GM19467 (cell line): Measurements from ENCODE around the gene KIZ.
A peak's percentile ranks its signal among the peaks of the same experiment; 100 is the strongest.
"Not testable (repeated sequence)": the region's sequence is repeated elsewhere in the genome, so short reads cannot be mapped to it uniquely, and the experiment has no call there.

ENCODE experiments used
- ATAC-seq: cut with Tn5 transposase; IDR thresholded peaks from one replicate; pipeline ENCODE4 v1.9.1; 2021; ENCODE audit warnings: mild to moderate bottlenecking, moderate library complexity; ENCODE audit not compliant: unreplicated experiment

Gene KIZ

DNA sequence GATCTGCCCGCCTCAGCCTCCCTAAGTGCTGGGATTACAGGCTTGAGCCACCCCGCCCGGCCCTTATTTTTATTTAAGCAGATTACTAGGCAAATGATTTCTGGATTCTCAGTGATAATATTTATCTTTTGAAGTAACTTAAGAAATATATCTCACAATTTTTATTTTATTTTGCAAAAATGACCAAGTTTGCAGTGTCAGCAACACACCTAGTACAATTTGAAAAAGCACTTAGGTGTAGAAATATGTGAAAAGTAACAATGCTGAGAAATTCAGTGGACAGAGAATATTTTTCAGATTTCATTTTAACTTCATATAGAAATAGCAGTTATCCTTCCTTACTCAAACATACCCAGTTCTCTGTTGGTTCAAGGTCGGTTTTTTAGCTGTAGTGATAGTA lies 98.3 kb downstream of the KIZ start:
- ATAC-seq, result no peak

DNA sequence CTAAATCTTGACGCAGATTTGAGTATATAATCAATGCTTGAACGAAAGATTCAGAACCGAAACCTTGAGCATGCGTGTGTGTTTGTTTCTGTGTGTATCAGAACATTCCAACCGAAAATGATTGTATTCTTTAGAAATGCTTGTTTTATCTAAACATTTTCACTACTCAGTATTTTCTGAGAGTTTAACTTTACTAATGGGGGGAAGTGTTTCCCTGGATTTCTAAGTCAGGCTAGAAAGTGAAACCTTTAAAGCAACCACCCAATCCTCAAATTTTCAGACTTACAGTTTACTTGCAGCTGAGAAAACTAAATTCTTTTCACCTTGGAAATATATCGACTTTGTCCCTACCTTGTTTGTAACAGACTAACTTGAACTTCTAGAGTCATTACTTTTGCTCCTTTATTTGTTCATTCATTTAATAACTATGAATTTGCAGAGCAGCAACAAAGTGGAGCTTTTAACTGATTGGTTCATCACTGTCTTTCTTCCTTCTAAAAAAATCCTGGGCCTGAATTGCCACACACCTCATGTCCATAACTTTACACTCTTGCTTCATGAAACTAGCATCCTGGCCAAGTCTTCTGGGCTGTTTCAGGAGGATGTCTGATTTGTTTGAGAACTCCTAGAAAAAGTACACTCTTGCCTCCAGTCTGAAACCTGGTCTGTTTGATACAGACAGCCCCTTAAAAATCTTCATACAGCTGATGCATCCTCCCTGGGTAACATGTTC lies 99.5 kb downstream of the KIZ start:
- ATAC-seq, result no peak

DNA sequence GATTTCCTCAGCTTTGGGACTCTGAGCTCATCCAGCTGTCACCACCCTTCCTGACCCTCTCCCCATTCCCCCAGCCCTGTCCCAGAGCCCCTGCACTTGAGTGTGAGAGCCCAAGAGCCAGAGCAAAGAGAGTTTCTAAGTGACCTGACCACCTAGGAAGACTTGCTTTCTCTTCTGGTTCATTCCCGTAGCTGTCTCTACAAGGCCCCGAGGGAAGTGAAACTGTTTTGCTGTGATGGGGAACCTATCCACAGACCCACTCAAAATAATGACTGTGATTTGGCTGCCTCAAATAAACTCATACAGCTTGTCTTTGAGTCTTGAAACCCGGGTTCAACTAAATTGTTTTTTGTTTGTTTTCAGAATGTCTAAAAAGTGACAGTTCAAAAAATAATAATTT lies 102.6 kb downstream of the KIZ start:
- peak; percentile 91 for ATAC-seq

DNA sequence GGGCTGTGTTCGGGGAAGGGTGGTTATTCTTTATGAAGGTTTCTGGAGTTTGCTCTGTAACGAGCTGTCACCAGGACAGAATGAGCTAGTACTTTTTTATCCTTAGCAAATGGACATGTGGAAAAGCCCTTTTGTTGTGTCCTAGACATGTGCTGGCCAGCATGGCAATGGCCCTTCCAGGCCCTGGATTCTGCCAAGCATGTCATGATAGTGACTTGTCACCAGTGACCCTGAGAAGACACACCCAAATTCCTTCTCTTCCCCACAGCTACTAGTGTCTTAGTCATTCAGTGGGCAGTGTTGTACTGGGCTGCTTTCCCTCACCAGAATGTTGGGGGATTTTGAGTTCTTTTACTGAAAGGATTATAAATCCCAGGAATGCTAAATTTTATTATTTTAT lies 103.3 kb downstream of the KIZ start:
- ATAC-seq, result no peak

DNA sequence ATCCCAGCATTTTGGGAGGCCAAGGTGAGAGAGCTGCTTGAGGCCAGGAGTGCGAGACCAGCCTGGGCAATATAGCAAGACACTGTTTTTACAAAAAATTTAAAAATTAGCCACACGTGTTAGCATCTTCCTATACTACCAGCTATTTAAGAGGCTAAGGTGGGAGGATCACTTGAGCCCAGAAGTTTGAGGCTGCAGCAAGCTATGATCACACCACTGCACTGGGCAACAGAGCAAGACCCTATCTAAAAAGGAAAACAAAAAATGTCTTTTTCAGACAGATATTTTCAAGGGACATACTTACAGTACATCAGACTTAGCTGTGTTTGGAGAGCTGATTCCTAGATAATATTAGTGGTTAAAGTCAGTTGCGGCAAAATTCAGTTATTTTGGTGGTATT lies 104.3 kb downstream of the KIZ start:
- no peak for ATAC-seq

DNA sequence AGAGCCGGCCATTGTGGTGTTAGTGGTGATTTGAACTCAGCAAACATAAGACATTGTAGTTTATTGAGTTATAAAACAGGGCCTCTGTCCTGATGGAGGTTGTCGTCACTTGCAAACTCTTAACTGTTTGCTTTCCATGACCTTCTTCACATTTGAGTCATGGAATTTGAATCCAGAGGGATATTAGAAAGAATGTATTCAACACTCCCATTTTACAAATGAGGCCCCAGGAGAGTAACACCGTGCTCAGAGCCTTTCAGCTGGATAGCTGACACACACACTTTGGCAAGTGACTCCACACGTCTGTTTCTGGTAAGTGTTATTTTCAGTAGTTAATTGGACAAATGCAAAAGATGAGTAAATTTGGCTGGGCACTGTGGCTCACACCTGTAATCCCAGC lies 104.8 kb downstream of the KIZ start:
- ATAC-seq, result no peak

DNA sequence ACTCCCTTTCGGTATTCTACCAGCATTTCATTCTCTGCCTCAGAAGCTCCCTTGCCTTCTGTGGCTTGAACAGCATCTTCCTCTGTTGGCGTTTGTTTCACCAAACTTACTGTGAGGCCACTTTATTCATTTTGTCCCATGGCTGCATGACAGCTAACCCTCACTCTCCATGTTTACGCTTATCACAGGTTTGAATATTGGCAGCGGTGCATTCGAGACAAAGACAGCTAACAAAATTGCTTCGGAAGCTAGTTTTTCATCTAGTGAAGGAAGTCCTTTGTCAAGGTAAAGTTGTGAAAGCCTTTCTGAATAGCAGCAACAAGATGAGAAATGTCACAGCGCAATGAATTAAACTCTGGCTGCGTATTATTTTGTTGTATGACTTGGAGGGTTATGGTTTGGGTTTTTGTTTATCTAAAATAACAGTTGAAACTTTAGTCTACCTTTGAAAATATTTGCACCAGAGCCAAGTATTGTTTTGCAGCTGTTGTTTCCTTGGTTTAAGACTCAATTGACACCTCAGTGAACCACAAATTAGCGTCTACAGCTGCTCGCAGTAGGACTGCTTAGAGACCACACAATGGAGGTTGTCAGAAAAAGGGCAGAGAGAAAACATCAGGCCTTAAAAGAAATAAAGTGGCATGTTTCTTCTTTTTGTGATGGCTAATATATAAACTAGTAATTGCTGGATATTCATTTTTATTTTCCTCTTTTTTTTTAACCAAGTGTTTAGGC lies 106.8 kb downstream of the KIZ start:
- ATAC-seq, result no peak

DNA sequence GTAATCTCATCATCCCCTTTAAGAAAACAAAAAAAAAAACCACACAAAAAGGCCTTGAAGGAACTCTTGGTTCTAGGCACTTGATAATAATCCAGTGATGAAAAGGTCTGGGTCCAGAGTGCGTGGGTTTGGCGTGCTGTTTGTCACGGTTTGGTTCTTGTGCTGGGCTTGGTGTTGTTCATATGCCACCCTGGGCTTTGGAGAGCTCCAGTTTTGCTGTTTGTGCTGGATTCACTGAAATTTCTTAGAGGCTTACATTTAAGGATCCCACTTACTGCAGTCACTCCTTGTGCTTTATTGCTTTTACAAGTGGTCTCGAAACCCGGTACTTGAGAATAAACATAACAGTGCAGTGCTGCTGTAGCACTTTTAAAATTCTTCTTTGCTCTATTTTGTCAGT lies 108.4 kb downstream of the KIZ start:
- no peak for ATAC-seq

DNA sequence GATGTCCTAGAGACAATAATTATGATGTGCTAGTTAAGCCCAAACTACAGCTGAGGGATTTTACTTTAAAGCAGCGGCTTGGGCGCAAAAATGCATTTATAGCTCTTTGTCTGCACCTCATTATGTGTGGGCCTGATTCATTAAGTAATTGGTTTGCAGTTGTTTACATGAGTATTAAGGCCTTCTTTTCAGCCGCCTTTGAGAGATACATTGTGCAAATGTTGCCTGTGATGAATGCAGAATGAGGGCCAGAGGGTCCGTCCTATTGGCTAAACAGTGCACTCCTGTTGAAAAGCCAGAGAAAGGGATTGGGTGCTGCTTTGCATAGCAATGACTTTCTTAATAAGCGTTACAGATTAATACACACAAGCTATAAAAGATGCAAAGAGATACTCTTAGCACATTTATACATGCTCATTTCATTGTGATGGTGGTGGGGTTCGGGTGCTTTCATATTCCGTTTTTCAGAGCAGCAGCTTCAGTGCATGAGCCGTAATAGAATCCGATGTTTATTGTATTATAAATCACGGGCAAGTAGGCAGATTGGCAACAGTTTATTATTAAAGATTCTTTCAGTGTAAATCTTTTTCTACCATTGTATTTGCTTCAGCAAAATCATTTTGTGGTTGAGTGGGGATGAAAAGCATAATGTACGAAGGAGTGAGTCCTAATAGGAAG lies 109.1 kb downstream of the KIZ start:
- no peak for ATAC-seq

DNA sequence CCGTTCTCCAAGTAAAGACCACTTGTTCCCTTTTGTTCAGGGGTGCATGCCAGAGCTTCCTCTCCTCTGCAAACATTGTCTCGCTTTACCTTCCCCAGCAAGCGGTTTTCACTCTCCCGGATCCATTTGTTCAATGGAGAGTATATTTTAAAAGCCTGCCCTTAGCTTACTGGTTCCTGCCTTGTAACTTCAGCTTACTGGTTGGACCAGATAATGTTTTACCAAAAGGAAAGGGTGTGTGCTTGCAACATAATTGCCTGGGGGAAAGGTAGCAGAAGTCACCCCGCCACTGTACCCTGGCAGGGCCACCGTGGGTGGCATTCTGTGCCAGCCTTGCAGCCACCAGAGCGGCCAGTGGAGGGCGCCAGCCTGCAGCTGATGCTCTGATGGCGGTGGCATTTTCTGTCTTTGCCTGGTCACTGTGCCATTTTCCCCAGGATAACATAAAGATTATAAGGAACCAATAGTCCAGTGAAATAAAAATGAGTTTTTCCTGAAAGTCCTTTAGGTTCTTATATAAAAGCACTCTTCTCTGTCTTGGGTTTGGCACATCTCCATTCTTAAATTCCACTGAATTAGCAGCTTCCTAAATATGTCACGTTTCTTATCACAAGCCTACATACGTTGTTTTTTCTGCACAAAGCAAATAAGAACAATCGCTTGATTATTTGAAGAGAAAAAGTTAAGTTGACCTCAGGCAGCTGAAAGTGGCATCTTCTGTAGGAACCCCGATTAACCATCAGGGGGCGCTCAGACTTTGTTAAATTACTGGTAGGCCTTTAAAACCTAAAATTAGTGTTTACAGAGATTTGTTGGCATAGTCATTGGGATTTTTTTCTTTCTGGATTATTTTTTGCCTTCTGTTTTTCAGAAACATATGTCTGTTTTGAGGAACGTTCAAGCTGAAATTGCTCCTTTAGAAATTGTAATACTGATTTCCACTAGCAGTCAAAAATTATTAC lies 109.9 kb downstream of the KIZ start:
- ATAC-seq, result peak; percentile 54

DNA sequence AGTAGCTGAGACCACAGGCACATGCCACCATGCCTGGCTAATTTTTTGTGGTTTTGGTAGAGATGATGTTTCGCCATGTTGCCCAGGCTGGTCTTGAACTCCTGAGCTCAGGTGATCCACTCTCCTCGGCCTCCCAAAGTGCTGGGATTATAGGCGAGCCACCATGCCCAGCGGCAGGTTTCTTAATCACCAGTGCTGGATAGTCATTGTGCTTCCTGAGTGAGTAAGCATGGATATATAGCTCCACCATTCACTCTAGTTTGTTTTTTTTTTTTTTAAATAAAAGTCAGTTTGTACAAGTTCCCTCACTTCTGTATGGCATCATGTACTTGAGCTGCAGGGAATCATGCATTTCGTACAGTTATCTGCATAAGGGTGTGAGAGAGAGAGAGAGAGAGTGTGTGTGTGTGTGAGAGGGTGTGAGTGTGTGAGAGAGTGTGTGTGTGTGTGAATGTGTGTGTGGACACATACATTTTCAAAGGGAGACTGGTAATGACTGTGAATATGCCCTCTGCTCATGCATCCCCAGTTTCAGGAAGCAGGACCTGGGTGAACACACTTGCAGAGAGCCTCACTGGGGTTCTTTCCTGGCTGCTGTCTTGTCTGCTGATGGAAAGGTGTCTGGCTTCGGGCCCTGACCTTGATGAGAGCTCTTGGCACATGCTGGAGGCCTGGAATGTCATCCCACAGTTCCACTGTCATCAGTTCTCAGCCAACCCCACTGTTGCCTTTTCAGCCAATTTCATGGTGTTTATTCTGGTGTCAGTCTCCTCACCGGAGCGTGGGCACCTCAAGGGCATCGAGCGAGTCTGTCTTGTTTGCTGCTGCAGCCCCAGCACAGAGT lies 112.3 kb downstream of the KIZ start:
- ATAC-seq, result no peak

DNA sequence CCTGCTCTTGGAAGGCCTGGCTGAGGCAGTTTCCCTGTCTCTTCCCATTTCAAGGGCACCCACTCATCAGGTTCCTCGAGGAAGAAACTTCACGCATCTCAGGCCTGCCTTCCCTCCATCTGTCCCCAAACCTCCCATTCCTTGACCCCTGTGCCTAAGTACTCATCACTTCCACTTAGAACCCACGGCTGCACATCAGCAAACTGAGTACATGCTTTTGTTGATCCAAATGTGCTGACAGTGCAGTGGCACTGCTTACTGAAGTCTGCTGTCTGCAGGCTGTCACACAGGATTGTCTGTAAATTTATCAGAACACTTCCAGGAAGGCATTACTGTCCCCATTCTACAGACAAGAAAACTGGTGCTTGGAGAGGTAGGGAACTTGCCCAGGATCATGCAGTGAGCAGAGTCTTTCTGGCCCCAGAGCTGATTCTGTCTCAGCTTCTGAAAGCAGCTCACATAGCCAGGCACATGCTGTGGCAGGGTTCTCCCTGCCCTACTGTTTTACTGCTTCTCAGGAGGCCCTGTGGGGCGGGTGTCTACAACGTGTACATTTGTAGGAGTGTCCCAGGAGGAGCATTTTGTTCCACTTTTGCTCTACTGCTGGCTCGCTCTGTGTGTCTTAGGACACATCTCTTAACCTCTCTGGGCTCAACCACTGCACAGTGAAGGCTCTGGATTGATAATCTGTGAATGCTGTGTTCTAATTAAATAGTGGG lies 113.1 kb downstream of the KIZ start:
- no peak for ATAC-seq

DNA sequence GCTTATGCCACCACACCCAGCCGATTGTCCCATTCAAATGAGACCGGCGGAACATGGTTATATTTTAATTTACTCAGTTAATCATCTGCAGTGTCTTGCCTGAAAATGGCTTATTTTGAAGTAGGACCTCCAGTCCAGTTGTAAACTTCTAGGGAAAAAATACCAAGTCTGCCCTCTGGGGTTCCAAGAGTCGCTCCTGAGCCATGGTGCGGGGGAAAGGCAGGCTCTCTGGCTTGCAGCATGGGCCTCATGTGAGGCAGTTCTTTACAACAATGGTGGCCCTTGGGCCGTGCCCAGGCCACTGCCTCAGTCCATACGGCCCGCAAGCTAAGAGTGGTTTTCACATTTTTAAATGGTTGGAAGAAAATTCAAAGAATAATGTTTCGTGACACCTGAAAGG lies 114.5 kb downstream of the KIZ start:
- ATAC-seq, result no peak

DNA sequence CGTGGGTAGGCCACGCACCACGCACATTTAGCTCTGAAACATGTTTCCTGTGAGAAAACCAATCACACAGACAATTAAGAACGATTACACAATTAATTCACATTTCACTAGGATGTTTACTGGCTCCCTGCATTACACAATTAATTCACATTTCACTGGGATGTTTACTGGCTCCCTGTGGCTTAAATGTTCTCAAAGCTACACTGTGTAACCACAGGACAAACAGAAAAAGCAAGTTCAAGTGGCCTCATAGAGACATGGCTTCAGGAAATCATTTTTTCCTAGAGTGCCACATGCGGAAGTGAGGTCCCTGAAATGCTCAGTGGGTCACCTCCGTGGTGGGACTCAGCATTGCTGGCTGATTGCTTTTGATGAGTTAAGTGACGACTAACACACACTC lies 115.5 kb downstream of the KIZ start:
- no peak for ATAC-seq

DNA sequence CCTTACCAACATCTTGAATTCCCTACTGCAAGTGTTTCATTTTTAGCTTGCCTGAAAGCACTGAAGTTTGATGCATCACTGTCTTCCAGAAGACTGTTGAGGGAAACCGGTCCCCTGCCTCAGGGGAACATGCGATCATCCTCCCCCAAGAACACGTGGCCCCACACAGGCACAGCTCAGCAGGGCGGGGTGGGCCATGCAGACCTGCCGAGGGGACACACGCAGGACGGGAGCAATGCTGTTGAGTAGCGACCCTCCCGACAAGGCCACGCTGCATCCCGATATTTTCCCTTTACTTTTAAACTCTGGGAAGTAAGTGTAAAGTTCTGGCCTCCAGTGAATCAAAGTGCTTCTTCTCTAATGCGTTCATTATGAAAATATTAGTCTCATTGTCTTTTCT lies 117.9 kb downstream of the KIZ start:
- no peak for ATAC-seq

DNA sequence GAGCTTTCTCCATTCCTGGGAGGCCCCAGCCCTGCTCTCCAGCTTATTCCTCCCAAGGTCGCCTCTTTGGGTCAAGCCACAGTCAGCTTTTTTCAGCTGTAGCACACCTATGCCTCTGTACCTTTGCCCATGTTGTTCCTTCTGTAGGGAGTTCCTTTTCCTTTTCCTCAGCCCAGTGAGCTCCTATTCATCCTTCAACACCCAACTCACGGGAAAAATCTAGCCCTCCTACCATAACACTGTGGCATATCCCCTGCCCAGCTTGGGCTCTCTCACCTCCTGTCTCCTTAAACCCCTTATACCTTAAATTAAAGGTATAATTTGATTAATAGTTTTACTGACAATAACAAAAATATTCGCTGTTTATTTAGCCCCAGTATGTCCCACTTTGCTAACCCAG lies 118.9 kb downstream of the KIZ start:
- ATAC-seq, result no peak

DNA sequence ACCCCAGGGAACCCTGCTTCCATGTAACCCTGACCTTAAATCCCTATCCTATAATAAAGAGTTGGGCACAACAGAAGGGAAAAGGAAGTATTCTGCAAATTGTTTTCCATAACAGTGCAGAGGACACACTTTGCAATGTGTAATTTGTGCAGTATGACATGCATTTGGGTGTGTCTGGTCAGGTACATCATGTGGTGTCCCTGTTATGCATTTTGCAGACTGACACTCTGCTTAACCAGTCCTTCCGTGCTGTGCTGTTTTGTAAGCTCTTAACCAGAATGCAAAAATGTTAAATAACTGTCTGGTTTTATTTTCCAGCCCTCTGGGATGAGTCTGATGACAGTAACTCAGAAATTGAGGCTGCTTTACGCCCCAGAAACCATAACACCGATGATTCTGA lies 120.3 kb downstream of the KIZ start:
- no peak for ATAC-seq

DNA sequence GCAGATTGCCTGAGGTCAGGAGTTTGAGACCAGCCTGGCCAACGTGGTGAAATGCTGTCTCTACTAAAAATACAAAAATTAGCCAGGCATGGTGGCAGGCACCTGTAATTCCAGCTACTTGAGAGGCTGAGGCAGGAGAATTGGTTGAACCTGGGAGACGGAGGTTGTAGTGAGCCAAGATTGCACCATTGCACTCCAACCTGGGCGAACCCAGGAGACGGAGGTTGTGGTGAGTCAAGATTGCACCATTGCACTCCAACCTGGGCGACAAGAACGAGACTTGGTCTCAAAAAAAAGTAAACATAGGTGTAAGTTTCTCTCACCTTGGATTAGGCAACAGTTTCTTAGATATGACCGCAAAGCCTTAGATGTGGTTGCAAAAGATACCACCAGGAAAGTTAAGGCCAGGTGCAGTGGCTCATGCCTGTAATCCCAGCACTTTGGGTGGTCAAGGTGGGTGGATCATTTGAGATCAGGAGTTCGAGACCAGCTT lies 121.8 kb downstream of the KIZ start:
- not testable (repeated sequence) for ATAC-seq

DNA sequence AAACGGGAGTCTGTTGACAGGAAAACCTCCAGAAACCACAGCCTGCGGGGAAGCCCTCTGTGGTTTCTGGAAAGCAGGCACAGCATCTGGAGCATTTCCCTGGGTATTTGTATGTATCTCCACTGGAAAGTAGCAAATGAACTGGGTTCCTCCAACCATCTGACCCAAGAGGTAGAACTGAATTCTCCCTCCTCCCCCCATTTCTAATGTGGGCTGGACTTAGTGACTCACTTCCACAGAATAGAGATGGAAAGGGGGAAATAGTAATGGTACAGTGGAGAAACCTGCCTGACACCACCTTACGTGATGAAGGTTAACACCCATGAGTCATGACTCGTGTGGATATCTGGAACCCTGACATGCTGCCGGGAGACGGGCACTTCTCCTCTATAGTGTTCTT lies 125.4 kb downstream of the KIZ start:
- no peak for ATAC-seq
